Measurements from ENCODE around the gene ANKHD1. TPM values are rescaled to one million over a fixed set of nuclear protein-coding genes. Genes with fewer than 3 reads are reported as not detected.

The ANKHD1 gene
- total RNA-seq, 2 experiments from 2014 or later = 148 to 156 TPM

DNA sequence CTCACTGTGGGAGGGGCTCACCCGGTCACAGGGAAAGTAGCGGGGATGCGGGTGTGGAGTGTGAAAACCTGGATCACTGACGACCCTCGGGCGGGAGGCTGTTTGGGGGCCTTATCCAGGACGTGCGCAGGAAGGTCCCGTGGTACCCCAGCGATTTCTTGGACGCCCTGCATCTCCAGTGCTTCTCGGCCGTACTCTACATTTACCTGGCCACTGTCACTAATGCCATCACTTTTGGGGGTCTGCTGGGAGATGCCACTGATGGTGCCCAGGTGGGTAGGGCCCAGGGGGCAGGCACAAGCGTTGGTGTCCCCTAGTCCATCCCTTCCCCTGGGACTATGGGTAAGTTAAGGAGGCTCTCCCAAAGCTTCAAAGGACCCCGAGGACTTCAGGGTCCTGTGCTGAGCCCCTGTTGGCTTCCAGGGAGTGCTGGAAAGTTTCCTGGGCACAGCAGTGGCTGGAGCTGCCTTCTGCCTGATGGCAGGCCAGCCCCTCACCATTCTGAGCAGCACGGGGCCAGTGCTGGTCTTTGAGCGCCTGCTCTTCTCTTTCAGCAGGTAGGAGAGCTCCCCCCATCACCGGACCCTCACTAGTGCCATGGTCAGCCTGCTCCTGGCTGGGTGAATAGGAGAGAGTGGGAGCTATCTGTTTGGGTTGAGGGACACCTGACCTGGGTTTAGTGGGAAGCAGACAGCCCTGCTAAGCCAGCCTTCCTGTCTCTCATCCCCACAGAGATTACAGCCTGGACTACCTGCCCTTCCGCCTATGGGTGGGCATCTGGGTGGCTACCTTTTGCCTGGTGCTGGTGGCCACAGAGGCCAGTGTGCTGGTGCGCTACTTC is 37.8 kb upstream of the ANKHD1 start:
- Mint-ChIP-seq H3K36me3 (no peaks in the 10 kb centered on the region), H3K9me3 (no peaks in the 10 kb centered on the region), H3K4me3 (peak overlapping the region; percentile 80), H3K4me1 (peaks cover 5% of the 10 kb centered on the region), H3K27ac (no peak overlapping the region), H3K27me3 (peaks cover 2% of the 10 kb centered on the region)
- POLR2A ChIA-PET = interaction anchor here (0.6 to 1.2 kb wide), 5 partner anchors 16 to 271 kb away, joined by 3 read pairs; partner anchors contain the start of gene ANKHD1
- no peak for DNase-seq
- no peak for ATAC-seq (ENCODE audit: low read depth)

DNA sequence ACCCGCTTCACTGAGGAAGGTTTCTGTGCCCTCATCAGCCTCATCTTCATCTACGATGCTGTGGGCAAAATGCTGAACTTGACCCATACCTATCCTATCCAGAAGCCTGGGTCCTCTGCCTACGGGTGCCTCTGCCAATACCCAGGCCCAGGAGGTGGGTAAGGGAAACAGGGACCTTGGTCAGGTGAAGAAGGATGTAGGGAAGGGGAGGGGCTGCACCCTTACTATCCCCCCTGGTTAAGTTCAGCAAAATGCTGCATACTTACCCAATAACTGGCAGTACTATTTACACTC is 37.2 kb upstream of the ANKHD1 start:
- H3K4me3 Mint-ChIP-seq = no peak overlapping the region
- H3K27ac Mint-ChIP-seq = no peak overlapping the region
- H3K27me3 Mint-ChIP-seq = peaks cover 2% of the 10 kb centered on the region
- DNase-seq (no peak), ATAC-seq (ENCODE audit: low read depth) (no peak)
- POLR2A ChIA-PET = interaction anchor here (0.6 kb wide), 1 partner anchor 271 kb away, joined by 3 read pairs; no protein-coding TSS in a partner anchor
- H3K36me3 Mint-ChIP-seq = no peaks in the 10 kb centered on the region
- peaks cover 5% of the 10 kb centered on the region for H3K4me1 Mint-ChIP-seq
- no peaks in the 10 kb centered on the region for H3K9me3 Mint-ChIP-seq

DNA sequence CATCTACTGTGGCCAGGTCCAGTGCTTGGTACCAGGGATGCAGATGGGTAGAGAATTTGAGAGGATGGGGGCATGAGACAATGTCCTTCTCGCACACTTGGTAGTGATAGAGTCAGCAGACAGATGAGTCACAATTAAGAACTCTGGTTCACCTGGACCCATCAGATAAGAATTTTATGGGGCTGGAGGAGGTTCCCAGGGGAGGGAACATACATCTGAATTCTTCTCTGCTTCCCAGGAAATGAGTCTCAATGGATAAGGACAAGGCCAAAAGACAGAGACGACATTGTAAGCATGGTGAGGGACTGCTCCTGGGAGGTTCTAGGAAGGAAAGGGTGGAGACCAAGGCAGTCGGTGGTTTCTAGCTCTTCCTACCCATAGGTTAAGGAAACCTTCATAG is 36.4 kb upstream of the ANKHD1 start:
- H3K9me3 Mint-ChIP-seq = no peaks in the 10 kb centered on the region
- H3K4me1 Mint-ChIP-seq = peaks cover 5% of the 10 kb centered on the region
- ATAC-seq (ENCODE audit: low read depth) (no peak), DNase-seq (no peak)
- no peak overlapping the region for H3K4me3 Mint-ChIP-seq
- H3K27ac Mint-ChIP-seq = no peak overlapping the region
- peaks cover 2% of the 10 kb centered on the region for H3K27me3 Mint-ChIP-seq
- POLR2A ChIA-PET = no interaction called here
- H3K36me3 Mint-ChIP-seq = no peaks in the 10 kb centered on the region

DNA sequence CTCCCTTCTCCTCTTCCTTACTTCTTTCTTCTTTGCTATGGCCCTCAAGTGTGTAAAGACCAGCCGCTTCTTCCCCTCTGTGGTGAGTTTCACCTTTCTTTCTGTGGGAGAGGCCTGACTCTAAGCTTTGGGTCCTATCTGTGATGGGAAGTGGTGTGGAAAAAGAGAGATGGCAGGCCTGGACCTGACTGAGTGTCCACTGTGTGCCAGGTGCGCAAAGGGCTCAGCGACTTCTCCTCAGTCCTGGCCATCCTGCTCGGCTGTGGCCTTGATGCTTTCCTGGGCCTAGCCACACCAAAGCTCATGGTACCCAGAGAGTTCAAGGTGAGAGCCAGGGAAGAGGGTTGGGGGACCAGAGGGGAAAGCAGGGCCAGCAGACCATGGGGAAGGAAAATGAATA is 35.7 kb upstream of the ANKHD1 start:
- POLR2A ChIA-PET = interaction anchor here (0.6 kb wide), 1 partner anchor 62 kb away, joined by 4 read pairs; no protein-coding TSS in a partner anchor

DNA sequence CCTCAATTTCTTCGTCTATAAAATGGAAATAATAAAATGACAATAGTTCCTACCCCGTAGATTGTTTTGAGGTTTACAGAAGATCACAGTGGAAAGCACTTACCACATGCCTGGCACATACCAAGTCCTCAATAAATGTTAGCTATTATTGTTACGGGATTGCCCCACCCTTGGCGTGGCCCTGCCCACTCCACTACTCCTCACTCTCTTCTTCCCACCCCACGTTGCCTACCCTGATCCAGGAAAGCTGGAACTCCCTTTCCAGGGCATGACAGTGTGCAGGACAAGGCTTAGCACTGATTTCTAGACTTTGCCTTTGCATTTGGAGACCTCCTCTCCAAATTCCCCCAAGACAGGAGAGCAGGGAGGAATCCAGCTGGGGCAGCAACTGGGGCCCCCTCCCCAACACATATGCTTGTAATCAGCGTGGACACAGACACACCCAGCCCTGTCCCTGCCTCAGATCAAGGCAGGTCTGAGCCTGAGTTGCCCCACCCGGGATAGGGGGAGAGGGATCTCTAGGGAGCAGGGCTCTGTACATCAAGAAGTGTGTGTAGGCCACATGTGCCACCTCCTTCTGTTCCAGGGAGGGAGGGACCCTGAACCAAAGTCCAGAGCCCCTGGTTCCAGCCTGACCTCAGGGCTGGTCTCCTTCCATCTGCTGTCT is 34.9 kb upstream of the ANKHD1 start:
- peaks cover 5% of the 10 kb centered on the region for H3K4me1 Mint-ChIP-seq
- H3K36me3 Mint-ChIP-seq = no peaks in the 10 kb centered on the region
- H3K27me3 Mint-ChIP-seq = peaks cover 2% of the 10 kb centered on the region
- no peak overlapping the region for H3K4me3 Mint-ChIP-seq
- H3K27ac Mint-ChIP-seq = no peak overlapping the region
- POLR2A ChIA-PET = interaction anchor here (0.6 kb wide), 1 partner anchor 63 kb away, joined by 4 read pairs; no protein-coding TSS in a partner anchor
- ATAC-seq (ENCODE audit: low read depth) = no peak
- H3K9me3 Mint-ChIP-seq = no peaks in the 10 kb centered on the region
- DNase-seq = no peak

More for the DNA sequence above, 35.7 kb upstream of the ANKHD1 start:
- Mint-ChIP-seq H3K9me3 (no peaks in the 10 kb centered on the region), H3K27ac (no peak overlapping the region), H3K27me3 (peaks cover 2% of the 10 kb centered on the region), H3K4me1 (peaks cover 5% of the 10 kb centered on the region), H3K36me3 (no peaks in the 10 kb centered on the region), H3K4me3 (no peak overlapping the region)
- no peak for DNase-seq
- no peak for ATAC-seq (ENCODE audit: low read depth)

DNA sequence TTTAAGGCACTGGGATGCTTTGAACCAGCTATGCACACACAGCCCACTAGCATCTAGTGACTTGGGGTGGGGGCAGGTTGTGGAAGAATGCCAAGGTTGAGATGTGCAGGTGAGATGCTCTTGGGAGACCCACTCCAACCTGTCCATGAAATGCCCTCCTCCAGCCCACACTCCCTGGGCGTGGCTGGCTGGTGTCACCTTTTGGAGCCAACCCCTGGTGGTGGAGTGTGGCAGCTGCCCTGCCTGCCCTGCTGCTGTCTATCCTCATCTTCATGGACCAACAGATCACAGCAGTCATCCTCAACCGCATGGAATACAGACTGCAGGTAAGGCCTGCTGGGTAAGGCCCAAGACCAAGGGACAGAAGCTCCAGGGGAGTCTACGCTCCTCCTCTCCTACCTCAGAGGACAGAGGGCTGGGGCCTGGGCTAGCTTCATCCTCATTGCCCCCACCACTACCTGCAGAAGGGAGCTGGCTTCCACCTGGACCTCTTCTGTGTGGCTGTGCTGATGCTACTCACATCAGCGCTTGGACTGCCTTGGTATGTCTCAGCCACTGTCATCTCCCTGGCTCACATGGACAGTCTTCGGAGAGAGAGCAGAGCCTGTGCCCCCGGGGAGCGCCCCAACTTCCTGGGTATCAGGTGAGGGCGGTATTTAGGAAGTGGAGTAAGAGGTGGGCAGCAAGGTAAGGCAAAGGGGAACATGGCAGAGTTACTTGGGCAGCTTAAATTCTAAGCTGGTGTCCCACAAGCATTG is 34.2 kb upstream of the ANKHD1 start:
- no peak for ATAC-seq (ENCODE audit: low read depth)
- POLR2A ChIA-PET = no interaction called here

DNA sequence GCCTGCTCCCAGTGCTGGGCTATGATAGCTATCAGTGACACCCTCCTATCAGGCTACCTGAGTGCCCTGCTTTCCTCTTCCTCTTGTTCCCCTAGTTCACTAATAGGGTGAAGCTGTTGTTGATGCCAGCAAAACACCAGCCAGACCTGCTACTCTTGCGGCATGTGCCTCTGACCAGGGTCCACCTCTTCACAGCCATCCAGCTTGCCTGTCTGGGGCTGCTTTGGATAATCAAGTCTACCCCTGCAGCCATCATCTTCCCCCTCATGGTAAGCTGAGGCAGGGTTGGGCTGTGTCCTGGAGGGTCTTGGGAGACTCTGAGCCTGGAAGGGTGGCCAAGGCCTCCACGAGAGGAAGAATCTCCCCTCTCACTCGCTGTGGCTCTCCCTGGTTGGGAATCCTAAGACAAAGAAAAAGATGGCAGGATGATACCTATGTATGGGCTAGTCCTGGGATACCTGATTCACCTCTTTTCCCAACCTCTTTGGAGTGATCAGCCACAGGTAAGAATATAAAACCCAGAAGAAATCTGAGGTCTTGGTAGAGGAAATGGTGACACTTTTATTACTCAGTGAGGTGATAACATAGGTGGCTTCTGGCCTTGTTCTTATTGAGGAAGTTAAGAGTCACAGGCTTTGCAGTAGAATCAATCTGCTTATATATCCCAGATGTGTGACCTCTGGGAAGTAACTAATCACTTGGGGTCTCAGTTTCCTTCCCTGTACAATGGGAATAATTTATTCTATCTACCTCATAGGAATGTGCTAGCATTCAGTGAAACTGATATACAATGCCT is 30.1 kb upstream of the ANKHD1 start:
- ATAC-seq (ENCODE audit: low read depth) = no peak
- Mint-ChIP-seq H3K27ac (no peak overlapping the region), H3K4me1 (peaks cover 7% of the 10 kb centered on the region), H3K4me3 (no peak overlapping the region), H3K36me3 (no peaks in the 10 kb centered on the region), H3K27me3 (peaks cover 2% of the 10 kb centered on the region), H3K9me3 (no peaks in the 10 kb centered on the region)
- no peak for DNase-seq
- POLR2A ChIA-PET = interaction anchor here (1.0 kb wide), 1 partner anchor 268 kb away, joined by 3 read pairs; no protein-coding TSS in a partner anchor

More for the DNA sequence above, 34.2 kb upstream of the ANKHD1 start:
- Mint-ChIP-seq H3K9me3 (no peaks in the 10 kb centered on the region), H3K27me3 (peaks cover 2% of the 10 kb centered on the region), H3K4me3 (no peak overlapping the region), H3K4me1 (peaks cover 6% of the 10 kb centered on the region), H3K27ac (no peak overlapping the region), H3K36me3 (no peaks in the 10 kb centered on the region)
- no peak for DNase-seq

DNA sequence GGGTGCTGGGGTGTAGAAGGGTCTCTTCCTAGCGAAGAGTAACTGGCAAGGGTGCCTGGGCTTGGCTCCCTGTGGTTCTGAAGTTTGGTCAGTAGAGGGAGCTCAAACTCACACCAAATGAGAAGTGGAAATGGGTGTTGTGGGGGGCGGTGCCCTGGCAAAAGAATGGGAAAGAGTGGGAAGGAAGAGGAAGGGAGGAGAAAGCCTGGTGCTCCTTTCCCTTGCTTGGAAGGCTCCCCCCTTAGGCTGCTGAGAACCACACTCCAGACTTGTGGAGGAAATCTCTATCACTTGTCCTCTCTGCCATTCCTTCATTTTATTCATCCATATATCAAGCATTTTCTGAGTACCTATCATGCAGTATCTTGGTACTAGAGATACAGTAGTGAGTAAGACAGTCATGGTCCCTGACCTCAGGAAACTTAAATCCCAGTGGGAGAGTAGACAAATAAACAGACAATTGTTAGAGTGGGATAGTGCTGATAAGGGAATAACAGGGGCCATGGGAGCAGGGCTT is 28.6 kb upstream of the ANKHD1 start:
- Mint-ChIP-seq H3K9me3 (no peaks in the 10 kb centered on the region), H3K36me3 (no peaks in the 10 kb centered on the region), H3K4me3 (no peak overlapping the region), H3K27me3 (peaks cover 2% of the 10 kb centered on the region), H3K27ac (no peak overlapping the region), H3K4me1 (peaks cover 7% of the 10 kb centered on the region)
- ATAC-seq (ENCODE audit: low read depth) = peak; percentile 54
- DNase-seq = no peak
- POLR2A ChIA-PET = interaction anchor here (1.0 kb wide), 2 partner anchors 267 to 275 kb away, joined by 3 read pairs; partner anchors contain the start of gene IK

DNA sequence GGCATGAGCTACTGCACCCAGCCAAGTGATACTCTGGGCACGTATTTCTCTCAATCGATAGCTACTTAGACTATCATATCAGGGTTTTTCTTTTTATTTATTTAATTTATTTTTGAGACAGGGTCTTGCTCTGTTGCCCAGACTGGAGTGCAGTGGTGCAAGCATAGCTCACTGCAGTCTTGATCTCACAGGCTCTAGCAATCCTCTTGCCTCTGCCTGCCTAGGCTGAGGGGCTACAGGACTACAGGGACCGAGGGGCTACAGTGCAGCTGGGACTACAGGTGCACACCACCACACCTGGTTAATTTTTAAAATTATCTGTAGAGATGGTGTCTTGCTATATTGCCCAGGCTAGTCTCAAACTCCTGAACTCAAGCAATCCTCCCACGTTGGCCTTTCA is 20.3 kb upstream of the ANKHD1 start:
- ATAC-seq (ENCODE audit: low read depth) (no peak), DNase-seq (no peak)
- Mint-ChIP-seq H3K9me3 (no peaks in the 10 kb centered on the region), H3K4me3 (no peak overlapping the region), H3K27me3 (peaks cover 2% of the 10 kb centered on the region), H3K36me3 (peaks cover 4% of the 10 kb centered on the region), H3K4me1 (peaks cover 9% of the 10 kb centered on the region), H3K27ac (no peak overlapping the region)
- POLR2A ChIA-PET = interaction anchor here (0.6 kb wide), 1 partner anchor 121 kb away, joined by 4 read pairs; no protein-coding TSS in a partner anchor

DNA sequence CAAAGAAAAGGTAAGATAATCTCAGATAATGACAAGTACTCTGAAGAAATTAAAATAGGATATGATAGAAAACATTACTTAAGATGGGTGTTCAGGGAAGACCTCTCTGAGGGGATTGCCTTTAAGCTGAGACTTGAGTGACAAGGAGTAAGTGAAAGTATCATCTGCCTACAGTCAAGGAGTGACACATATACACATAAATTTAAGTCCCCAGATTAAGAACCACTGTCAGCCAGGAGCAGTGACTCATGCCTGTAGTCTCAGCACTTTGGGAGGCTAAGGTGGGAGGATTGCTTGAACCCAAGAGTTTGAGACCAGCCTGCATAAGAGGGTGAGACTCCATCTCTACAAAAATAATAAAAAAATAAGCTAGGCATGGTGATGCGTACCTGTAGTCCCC is 19.7 kb upstream of the ANKHD1 start:
- ATAC-seq (ENCODE audit: low read depth) (no peak), DNase-seq (no peak)
- Mint-ChIP-seq H3K9me3 (no peaks in the 10 kb centered on the region), H3K4me3 (no peak overlapping the region), H3K27me3 (peaks cover 2% of the 10 kb centered on the region), H3K36me3 (peaks cover 4% of the 10 kb centered on the region), H3K27ac (no peak overlapping the region), H3K4me1 (peaks cover 9% of the 10 kb centered on the region)
- POLR2A ChIA-PET = interaction anchor here (0.6 kb wide), 1 partner anchor 121 kb away, joined by 4 read pairs; no protein-coding TSS in a partner anchor

DNA sequence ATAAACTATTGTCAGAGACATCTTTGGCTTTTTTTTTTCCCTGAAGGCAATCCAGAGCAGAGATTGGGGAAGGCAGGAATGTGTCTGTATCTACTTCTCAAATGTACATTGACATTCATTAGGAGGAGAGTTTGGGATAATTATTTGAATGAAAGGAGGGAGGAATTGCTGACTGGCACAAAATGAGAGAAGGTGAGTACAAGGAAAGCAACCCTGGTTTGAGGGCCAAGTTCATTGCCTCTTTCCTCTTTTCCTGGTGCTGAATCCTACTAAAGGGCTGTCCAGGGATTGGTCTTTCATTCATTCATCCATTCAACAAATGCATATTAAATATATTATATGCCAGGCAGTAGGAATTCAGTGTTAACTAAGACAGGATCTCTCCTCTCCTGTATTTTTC is 18.8 kb upstream of the ANKHD1 start:
- Mint-ChIP-seq H3K9me3 (no peaks in the 10 kb centered on the region), H3K27ac (no peak overlapping the region), H3K36me3 (peaks cover 4% of the 10 kb centered on the region), H3K4me1 (peaks cover 9% of the 10 kb centered on the region), H3K4me3 (no peak overlapping the region), H3K27me3 (peaks cover 2% of the 10 kb centered on the region)
- POLR2A ChIA-PET = no interaction called here
- DNase-seq (no peak), ATAC-seq (ENCODE audit: low read depth) (no peak)

DNA sequence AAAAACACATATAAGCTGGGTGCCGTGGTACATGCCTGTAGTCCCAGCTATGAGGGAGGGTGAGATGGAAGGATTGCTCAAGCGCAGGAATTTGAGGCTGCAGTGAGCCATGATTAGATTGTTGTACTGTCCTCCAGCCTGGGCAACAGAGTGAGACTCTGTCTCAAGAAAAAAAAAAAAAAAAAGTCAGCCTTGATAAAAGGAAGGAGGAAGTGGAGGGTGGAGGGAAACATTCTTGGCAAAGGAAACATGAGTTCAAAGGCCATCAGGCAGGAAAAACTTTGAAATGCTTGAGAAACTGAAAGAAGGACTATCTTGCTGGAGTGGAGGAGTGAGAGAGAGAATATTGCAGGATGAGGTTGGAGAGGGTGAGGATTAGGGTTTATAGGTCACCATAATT is 18.3 kb upstream of the ANKHD1 start:
- POLR2A ChIA-PET = no interaction called here
- DNase-seq = no peak
- Mint-ChIP-seq H3K27ac (peak overlapping the region; percentile 10), H3K4me3 (no peak overlapping the region), H3K4me1 (peaks cover 9% of the 10 kb centered on the region), H3K36me3 (peaks cover 4% of the 10 kb centered on the region), H3K27me3 (peaks cover 2% of the 10 kb centered on the region), H3K9me3 (no peaks in the 10 kb centered on the region)
- ATAC-seq (ENCODE audit: low read depth) = no peak
